Fibroblast of skin of left biceps (primary cell): Measurements from ENCODE around the gene SLC4A1.

Experiments used
- DNase-seq, 2 experiments: peaks; one replicate each; pipeline ENCODE4 v3.0.0-alpha.2; 2013; ENCODE audit warnings: low read depth in 2 of 2

Gene SLC4A1

GRCh38 chr17:44221084-44221861, 46.7 kb downstream of the SLC4A1 start:
- DNase-seq: no peak

- no peak for DNase-seq
These were observed 47.5 kb downstream of the SLC4A1 start for GRCh38 chr17:44220213-44221083.

- no peak for DNase-seq
These were observed 48.2 kb downstream of the SLC4A1 start, which contains the start of gene UBTF for GRCh38 chr17:44219616-44220212. Gene UBTF (minus strand): TSS chr17:44219675. CDS start chr17:44218229, 1,446 bp downstream.

GRCh38 chr17:44219108-44219615, 48.8 kb downstream of the SLC4A1 start:
- no peak for DNase-seq

GRCh38 chr17:44218344-44219107, 49.4 kb downstream of the SLC4A1 start:
- peak; percentile 84 to 88 for DNase-seq

GRCh38 chr17:44217738-44218343, 50.1 kb downstream of the SLC4A1 start:
- DNase-seq: no peak

GRCh38 chr17:44216694-44217093, 51.2 kb downstream of the SLC4A1 start:
- DNase-seq: no peak

GRCh38 chr17:44216173-44216572, 51.8 kb downstream of the SLC4A1 start:
- no peak for DNase-seq

- no peak for DNase-seq
These were observed 53.0 kb downstream of the SLC4A1 start for GRCh38 chr17:44214896-44215295.

- DNase-seq: no peak
These were observed 53.8 kb downstream of the SLC4A1 start for GRCh38 chr17:44214230-44214494.

GRCh38 chr17:44213403-44214229, 54.3 kb downstream of the SLC4A1 start:
- no peak for DNase-seq

GRCh38 chr17:44212507-44213402, 55.2 kb downstream of the SLC4A1 start:
- no peak for DNase-seq

GRCh38 chr17:44211281-44212265, 56.4 kb downstream of the SLC4A1 start:
- no peak for DNase-seq

GRCh38 chr17:44210342-44211192, 57.4 kb downstream of the SLC4A1 start:
- no peak for DNase-seq

- no peak for DNase-seq
These were observed 58.1 kb downstream of the SLC4A1 start for GRCh38 chr17:44209786-44210341.

GRCh38 chr17:44207743-44208142, 60.2 kb downstream of the SLC4A1 start:
- DNase-seq: no peak

- no peak for DNase-seq
These were observed 60.6 kb downstream of the SLC4A1 start for GRCh38 chr17:44207319-44207718.
